K562 (cell line): ENCODE measurements around the gene HOXD12. TPM values are rescaled to one million over a fixed set of nuclear protein-coding genes. Genes with fewer than 3 reads are reported as not detected.

ENCODE experiments used
- CHD4 ChIP-seq: fragments of 200-600 bp; sonication (generic); IDR thresholded peaks from 3 replicates; pipeline ENCODE4 v1.6.1; 2012; ENCODE audit warnings: low read depth, mild to moderate bottlenecking, mixed read lengths, low read length, inconsistent platforms; ENCODE audit not compliant: insufficient read depth, insufficient replicate concordance, poor library complexity, severe bottlenecking
- CREBBP ChIP-seq: IDR thresholded peaks from one replicate; pipeline ENCODE4 v1.6.1; 2012; ENCODE audit warnings: low read depth, mild to moderate bottlenecking, control low read depth, inconsistent platforms, low read length
- MGA ChIP-seq: fragments of 450-650 bp; IDR thresholded peaks from 2 replicates; pipeline ENCODE4 v1.6.1; 2016; ENCODE audit warnings: mild to moderate bottlenecking, moderate library complexity
- ZNF316 ChIP-seq: fragments of 450-650 bp; IDR thresholded peaks from 2 replicates; pipeline ENCODE4 v1.6.1; 2016
- polyA plus RNA-seq, 8 experiments: library from polyadenylated mRNA; depleted of rRNA in 4 of 8; stranded (reverse) in 5 of 8; unstranded in 3 of 8; fragments of >200 nt; fragmentation: Nextera tagmentation in 2 of 8; fragmentation: Illumina TruSeq in 1 of 8; extraction: Ambion mirVana in 2 of 8; extraction: Trizol in 1 of 8; gene quantifications; 2 replicates each; pipeline versions ENCODE4 v1.2.1 to v1.2.3, GENCODE V29; 2011 to 2014; ENCODE audit warnings: inconsistent platforms in 1 of 8, missing spikeins in 1 of 8
- total RNA-seq, 7 experiments: library from RNA; depleted of rRNA in 6 of 7; stranded (reverse); fragments of >200 nt in 6 of 7; fragmentation: Illumina TruSeq in 2 of 7; extraction: Trizol in 2 of 7; gene quantifications; 2 replicates each; pipeline versions ENCODE4 v1.2.1 to v1.2.3, GENCODE V29; 2011 to 2021; ENCODE audit warnings: low replicate concordance in 1 of 7
- TF ChIP-seq, protein P1 (sequence below), 2 experiments: fragments of 450-650 bp; formaldehyde crosslinking in 1 of 2; IDR thresholded peaks; 2 replicates each; pipeline versions ENCODE4 v1.4.0 to v1.6.1; 2014 to 2020; ENCODE audit warnings: mild to moderate bottlenecking in 2 of 2, borderline replicate concordance in 1 of 2, low read depth in 1 of 2

Gene HOXD12
- total and polyA plus RNA-seq, 9 of the 15 experiments (the other 6 are each of a cell fraction or from before 2014, with no cell fraction given): not detected

DNA sequence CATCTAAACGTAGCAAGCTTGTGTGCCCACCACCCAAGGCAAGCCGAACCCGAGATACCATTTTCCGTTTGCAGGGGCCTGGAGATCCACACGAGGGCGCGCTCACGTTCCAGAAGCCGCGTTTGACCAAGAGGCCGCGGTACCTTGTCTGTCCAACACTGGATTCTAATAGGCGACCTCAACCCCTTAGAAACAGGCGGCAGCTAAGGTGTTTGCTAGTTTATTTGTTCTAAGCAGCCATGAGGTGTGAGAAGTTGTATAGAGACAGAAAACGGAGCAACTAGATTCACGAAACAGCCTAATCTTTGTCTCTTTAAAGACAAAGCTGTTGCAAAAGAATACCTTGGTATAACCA, 11.7 kb downstream of the HOXD12 start (continued):
- TF ChIP-seq, protein P1, sequence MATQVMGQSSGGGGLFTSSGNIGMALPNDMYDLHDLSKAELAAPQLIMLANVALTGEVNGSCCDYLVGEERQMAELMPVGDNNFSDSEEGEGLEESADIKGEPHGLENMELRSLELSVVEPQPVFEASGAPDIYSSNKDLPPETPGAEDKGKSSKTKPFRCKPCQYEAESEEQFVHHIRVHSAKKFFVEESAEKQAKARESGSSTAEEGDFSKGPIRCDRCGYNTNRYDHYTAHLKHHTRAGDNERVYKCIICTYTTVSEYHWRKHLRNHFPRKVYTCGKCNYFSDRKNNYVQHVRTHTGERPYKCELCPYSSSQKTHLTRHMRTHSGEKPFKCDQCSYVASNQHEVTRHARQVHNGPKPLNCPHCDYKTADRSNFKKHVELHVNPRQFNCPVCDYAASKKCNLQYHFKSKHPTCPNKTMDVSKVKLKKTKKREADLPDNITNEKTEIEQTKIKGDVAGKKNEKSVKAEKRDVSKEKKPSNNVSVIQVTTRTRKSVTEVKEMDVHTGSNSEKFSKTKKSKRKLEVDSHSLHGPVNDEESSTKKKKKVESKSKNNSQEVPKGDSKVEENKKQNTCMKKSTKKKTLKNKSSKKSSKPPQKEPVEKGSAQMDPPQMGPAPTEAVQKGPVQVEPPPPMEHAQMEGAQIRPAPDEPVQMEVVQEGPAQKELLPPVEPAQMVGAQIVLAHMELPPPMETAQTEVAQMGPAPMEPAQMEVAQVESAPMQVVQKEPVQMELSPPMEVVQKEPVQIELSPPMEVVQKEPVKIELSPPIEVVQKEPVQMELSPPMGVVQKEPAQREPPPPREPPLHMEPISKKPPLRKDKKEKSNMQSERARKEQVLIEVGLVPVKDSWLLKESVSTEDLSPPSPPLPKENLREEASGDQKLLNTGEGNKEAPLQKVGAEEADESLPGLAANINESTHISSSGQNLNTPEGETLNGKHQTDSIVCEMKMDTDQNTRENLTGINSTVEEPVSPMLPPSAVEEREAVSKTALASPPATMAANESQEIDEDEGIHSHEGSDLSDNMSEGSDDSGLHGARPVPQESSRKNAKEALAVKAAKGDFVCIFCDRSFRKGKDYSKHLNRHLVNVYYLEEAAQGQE (IDR thresholded peaks at IDR 0.05; ENCODE audit: borderline replicate concordance): 0 out of 2 replicates have a peak, but pooled peaks have one; percentile 7
- TF ChIP-seq, protein P1 (CRISPR knock-in tag; IDR thresholded peaks at IDR 0.05; ENCODE audit: low read depth): no peak
- TF ChIP-seq CHD4: no peak
- no peak for TF ChIP-seq CREBBP
- TF ChIP-seq ZNF316: no peak
- TF ChIP-seq MGA: no peak
